Measurements from ENCODE around the gene ANKFN1.

Gene ANKFN1

GRCh38 chr17:56114469-56114868 is 38.8 kb upstream of the ANKFN1 start:
- no peak for DNase-seq (ENCODE audit: low read depth)
- TF ChIP-seq CTCF (conservative IDR thresholded peaks at IDR 0.05; ENCODE audit: low read depth, low read length), result no peak

GRCh38 chr17:56119191-56119590 is 34.1 kb upstream of the ANKFN1 start:
- DNase-seq (ENCODE audit: low read depth), result no peak
- TF ChIP-seq CTCF (conservative IDR thresholded peaks at IDR 0.05; ENCODE audit: low read depth, low read length), result no peak
- H3K4me3 ChIP-seq (ENCODE audit: low read depth, low read length), result no peak overlapping the region

More at GRCh38 chr17:56114469-56114868, 38.8 kb upstream of the ANKFN1 start:
- H3K4me3 ChIP-seq (ENCODE audit: low read depth, low read length), result no peak overlapping the region

- DNase-seq (ENCODE audit: low read depth), result no peak
- H3K4me3 ChIP-seq (ENCODE audit: low read depth, low read length), result no peak overlapping the region
- TF ChIP-seq CTCF (conservative IDR thresholded peaks at IDR 0.05; ENCODE audit: low read depth, low read length), result no peak
Observed at GRCh38 chr17:56119936-56120335, 33.3 kb upstream of the ANKFN1 start.

- H3K4me3 ChIP-seq (ENCODE audit: low read depth, low read length), result no peak overlapping the region
- peak; percentile 44 for TF ChIP-seq CTCF (conservative IDR thresholded peaks at IDR 0.05; ENCODE audit: low read depth, low read length)
- peak; percentile 17 for DNase-seq (ENCODE audit: low read depth)
Observed at GRCh38 chr17:56121191-56122051, 31.9 kb upstream of the ANKFN1 start.

- peak; percentile 70 for DNase-seq (ENCODE audit: low read depth)
- no peak overlapping the region for H3K4me3 ChIP-seq (ENCODE audit: low read depth, low read length)
- TF ChIP-seq CTCF (conservative IDR thresholded peaks at IDR 0.05; ENCODE audit: low read depth, low read length), result peak; percentile 78
Observed at GRCh38 chr17:56125830-56126819, 27.1 kb upstream of the ANKFN1 start.

- TF ChIP-seq CTCF (conservative IDR thresholded peaks at IDR 0.05; ENCODE audit: low read depth, low read length), result no peak
- no peak for DNase-seq (ENCODE audit: low read depth)
- H3K4me3 ChIP-seq (ENCODE audit: low read depth, low read length), result no peak overlapping the region
Observed at GRCh38 chr17:56130026-56130425, 23.2 kb upstream of the ANKFN1 start.
